Measurements from ENCODE around the gene NDUFAF8. TPM values are rescaled to one million over a fixed set of nuclear protein-coding genes. Genes with fewer than 3 reads are reported as not detected.

The NDUFAF8 gene
- total and polyA plus RNA-seq, 10 of the 15 experiments (the other 5 are each of a cell fraction or from before 2014, with no cell fraction given), result 22.0 to 307 (median 106) TPM

DNA sequence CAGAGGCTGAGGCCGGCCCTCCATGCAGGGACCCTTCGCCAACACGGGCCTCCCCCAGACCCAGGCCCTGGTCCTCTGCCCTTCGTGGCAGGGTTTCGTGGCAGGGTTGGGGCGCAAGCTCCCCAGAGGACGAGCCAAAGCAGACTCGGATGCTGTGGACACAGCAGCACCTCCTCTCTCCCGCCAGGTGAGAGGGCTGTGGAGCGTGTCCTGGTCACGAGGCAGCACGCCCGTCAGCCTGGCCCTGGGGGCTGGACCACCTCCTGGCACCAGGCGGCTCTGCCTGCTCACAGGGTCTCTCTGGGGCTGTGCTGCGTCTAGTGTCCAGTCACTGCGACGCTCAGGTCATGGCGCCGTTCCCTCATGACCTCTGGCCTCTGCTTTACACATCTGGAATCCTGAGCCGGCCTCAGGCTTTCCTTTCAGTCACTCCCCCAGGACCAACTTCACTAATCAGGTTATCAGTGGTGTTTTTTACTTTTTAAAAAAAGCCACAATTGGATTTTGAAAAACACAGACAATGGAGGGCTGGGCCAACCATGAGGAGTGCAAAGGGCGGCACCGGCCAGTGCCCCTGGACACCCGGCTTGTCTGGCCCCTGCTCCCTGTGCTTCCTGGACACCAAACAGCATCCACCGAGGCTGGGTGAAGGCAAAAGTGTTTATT, 5.4 kb downstream of the NDUFAF8 start (continued):
- TF ChIP-seq FOXM1 (IDR thresholded peaks at IDR 0.05; ENCODE audit: low read depth, low read length) (no peak), TCF12 (IDR thresholded peaks at IDR 0.05; ENCODE audit: low read depth, low read length) (0 out of 2 replicates have a peak, but pooled peaks have one; percentile 22), CHD2 (IDR thresholded peaks at IDR 0.05; ENCODE audit: borderline replicate concordance, low read depth, low read length) (no peak), EGR1 (IDR thresholded peaks at IDR 0.05; ENCODE audit: borderline replicate concordance in 1 of 2, low read depth in 2 of 2, low read length in 2 of 2) (no peak), PML (IDR thresholded peaks at IDR 0.05; ENCODE audit: low read length) (no peak), NR2C2 (IDR thresholded peaks at IDR 0.05; ENCODE audit: borderline replicate concordance, control insufficient read depth, insufficient read length, low read depth) (no peak), KAT2A (conservative IDR thresholded peaks at IDR 0.05; ENCODE audit: control insufficient read depth, low read depth, low read length) (no peak), TCF3 (IDR thresholded peaks at IDR 0.05; ENCODE audit: borderline replicate concordance, insufficient read depth, low read depth, low read length) (0 out of 2 replicates have a peak, but pooled peaks have one; percentile 9), SP1 (IDR thresholded peaks at IDR 0.05; ENCODE audit: low read depth, low read length) (no peak), ZNF274 (IDR thresholded peaks at IDR 0.05; ENCODE audit: insufficient read depth, insufficient read length) (no peak)
- TF ChIP-seq, protein P1, sequence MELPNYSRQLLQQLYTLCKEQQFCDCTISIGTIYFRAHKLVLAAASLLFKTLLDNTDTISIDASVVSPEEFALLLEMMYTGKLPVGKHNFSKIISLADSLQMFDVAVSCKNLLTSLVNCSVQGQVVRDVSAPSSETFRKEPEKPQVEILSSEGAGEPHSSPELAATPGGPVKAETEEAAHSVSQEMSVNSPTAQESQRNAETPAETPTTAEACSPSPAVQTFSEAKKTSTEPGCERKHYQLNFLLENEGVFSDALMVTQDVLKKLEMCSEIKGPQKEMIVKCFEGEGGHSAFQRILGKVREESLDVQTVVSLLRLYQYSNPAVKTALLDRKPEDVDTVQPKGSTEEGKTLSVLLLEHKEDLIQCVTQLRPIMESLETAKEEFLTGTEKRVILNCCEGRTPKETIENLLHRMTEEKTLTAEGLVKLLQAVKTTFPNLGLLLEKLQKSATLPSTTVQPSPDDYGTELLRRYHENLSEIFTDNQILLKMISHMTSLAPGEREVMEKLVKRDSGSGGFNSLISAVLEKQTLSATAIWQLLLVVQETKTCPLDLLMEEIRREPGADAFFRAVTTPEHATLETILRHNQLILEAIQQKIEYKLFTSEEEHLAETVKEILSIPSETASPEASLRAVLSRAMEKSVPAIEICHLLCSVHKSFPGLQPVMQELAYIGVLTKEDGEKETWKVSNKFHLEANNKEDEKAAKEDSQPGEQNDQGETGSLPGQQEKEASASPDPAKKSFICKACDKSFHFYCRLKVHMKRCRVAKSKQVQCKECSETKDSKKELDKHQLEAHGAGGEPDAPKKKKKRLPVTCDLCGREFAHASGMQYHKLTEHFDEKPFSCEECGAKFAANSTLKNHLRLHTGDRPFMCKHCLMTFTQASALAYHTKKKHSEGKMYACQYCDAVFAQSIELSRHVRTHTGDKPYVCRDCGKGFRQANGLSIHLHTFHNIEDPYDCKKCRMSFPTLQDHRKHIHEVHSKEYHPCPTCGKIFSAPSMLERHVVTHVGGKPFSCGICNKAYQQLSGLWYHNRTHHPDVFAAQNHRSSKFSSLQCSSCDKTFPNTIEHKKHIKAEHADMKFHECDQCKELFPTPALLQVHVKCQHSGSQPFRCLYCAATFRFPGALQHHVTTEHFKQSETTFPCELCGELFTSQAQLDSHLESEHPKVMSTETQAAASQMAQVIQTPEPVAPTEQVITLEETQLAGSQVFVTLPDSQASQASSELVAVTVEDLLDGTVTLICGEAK (IDR thresholded peaks at IDR 0.05; ENCODE audit: borderline replicate concordance), result no peak
- TF ChIP-seq, protein P2, sequence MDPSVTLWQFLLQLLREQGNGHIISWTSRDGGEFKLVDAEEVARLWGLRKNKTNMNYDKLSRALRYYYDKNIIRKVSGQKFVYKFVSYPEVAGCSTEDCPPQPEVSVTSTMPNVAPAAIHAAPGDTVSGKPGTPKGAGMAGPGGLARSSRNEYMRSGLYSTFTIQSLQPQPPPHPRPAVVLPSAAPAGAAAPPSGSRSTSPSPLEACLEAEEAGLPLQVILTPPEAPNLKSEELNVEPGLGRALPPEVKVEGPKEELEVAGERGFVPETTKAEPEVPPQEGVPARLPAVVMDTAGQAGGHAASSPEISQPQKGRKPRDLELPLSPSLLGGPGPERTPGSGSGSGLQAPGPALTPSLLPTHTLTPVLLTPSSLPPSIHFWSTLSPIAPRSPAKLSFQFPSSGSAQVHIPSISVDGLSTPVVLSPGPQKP (IDR thresholded peaks at IDR 0.05; ENCODE audit: low read depth, low read length), result no peak
- TF ChIP-seq, protein P3, sequence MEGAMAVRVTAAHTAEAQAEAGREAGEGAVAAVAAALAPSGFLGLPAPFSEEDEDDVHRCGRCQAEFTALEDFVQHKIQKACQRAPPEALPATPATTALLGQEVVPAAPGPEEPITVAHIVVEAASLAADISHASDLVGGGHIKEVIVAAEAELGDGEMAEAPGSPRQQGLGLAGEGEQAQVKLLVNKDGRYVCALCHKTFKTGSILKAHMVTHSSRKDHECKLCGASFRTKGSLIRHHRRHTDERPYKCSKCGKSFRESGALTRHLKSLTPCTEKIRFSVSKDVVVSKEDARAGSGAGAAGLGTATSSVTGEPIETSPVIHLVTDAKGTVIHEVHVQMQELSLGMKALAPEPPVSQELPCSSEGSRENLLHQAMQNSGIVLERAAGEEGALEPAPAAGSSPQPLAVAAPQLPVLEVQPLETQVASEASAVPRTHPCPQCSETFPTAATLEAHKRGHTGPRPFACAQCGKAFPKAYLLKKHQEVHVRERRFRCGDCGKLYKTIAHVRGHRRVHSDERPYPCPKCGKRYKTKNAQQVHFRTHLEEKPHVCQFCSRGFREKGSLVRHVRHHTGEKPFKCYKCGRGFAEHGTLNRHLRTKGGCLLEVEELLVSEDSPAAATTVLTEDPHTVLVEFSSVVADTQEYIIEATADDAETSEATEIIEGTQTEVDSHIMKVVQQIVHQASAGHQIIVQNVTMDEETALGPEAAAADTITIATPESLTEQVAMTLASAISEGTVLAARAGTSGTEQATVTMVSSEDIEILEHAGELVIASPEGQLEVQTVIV (IDR thresholded peaks at IDR 0.05; ENCODE audit: borderline replicate concordance, partially characterized antibody), result no peak
- TF ChIP-seq, protein P4, sequence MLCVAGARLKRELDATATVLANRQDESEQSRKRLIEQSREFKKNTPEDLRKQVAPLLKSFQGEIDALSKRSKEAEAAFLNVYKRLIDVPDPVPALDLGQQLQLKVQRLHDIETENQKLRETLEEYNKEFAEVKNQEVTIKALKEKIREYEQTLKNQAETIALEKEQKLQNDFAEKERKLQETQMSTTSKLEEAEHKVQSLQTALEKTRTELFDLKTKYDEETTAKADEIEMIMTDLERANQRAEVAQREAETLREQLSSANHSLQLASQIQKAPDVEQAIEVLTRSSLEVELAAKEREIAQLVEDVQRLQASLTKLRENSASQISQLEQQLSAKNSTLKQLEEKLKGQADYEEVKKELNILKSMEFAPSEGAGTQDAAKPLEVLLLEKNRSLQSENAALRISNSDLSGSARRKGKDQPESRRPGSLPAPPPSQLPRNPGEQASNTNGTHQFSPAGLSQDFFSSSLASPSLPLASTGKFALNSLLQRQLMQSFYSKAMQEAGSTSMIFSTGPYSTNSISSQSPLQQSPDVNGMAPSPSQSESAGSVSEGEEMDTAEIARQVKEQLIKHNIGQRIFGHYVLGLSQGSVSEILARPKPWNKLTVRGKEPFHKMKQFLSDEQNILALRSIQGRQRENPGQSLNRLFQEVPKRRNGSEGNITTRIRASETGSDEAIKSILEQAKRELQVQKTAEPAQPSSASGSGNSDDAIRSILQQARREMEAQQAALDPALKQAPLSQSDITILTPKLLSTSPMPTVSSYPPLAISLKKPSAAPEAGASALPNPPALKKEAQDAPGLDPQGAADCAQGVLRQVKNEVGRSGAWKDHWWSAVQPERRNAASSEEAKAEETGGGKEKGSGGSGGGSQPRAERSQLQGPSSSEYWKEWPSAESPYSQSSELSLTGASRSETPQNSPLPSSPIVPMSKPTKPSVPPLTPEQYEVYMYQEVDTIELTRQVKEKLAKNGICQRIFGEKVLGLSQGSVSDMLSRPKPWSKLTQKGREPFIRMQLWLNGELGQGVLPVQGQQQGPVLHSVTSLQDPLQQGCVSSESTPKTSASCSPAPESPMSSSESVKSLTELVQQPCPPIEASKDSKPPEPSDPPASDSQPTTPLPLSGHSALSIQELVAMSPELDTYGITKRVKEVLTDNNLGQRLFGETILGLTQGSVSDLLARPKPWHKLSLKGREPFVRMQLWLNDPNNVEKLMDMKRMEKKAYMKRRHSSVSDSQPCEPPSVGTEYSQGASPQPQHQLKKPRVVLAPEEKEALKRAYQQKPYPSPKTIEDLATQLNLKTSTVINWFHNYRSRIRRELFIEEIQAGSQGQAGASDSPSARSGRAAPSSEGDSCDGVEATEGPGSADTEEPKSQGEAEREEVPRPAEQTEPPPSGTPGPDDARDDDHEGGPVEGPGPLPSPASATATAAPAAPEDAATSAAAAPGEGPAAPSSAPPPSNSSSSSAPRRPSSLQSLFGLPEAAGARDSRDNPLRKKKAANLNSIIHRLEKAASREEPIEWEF (IDR thresholded peaks at IDR 0.05; ENCODE audit: insufficient replicate concordance, low read depth, low read length), result no peak

Measured in GM12878 (cell line).